PC-3 (cell line): Measurements from ENCODE around the gene PACRG.

Source experiments
- CTCF ChIP-seq: fragments of 300-600 bp; sonication (generic); conservative IDR thresholded peaks from 2 replicates; pipeline ENCODE4 v1.5.1; 2017; ENCODE audit warnings: antibody characterized with exemption, low read depth, mild to moderate bottlenecking, low read length
- EZH2 ChIP-seq: fragments of 300-600 bp; sonication (generic); IDR thresholded peaks from one replicate; pipeline ENCODE4 v1.6.1; 2017; ENCODE audit warnings: antibody characterized with exemption, mild to moderate bottlenecking, low read length; ENCODE audit not compliant: unreplicated experiment
- EZH2phosphoT487 ChIP-seq: fragments of 300-600 bp; sonication (generic); IDR thresholded peaks from 2 replicates; pipeline ENCODE4 v1.6.1; 2018; ENCODE audit warnings: mild to moderate bottlenecking, antibody characterized with exemption, low read length, borderline replicate concordance

DNA sequence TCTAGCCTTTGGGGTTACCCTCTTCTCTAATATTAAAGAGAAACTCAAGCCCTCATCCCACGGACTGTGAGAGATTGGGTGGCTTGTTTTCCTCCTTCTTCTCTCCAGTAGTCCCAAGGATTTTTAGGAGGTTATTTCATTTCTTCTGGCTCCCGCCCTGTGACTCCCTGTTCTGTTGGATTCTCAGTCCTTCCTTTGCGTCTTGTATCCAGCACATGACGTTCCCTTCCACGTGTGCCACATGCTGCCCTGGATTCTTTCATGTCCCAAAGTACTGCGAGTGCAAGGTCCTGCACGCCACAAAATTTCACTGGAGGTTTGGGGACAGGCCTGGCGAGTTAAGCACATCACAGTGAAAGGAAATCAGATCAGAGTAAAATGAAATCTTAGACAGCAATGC, 213.4 kb downstream of the PACRG start:
- TF ChIP-seq CTCF (no peak), EZH2 (no peak), EZH2phosphoT487 (no peak)
